Adrenal gland (tissue), 5 donors: Measurements from ENCODE around the gene GLT6D1.

Source experiments
- CTCF ChIP-seq, 6 experiments: fragments of 450-650 bp in 4 of 6; fragments of 200-600 bp in 2 of 6; sonication (generic) in 1 of 6; IDR thresholded peaks; 1 replicate in 5 of 6; 2 replicates in 1 of 6; pipeline versions ENCODE4 v1.5.1 to v1.8.0; 2016 to 2021; ENCODE audit warnings: antibody characterized with exemption in 6 of 6, mild to moderate bottlenecking in 2 of 6, moderate library complexity in 1 of 6
- POLR2A ChIP-seq, 2 donors: fragments of 450-650 bp; IDR thresholded peaks; one replicate each; pipeline ENCODE4 v1.6.1; 2017; ENCODE audit warnings: antibody characterized with exemption in 2 of 2, mild to moderate bottlenecking in 2 of 2, moderate library complexity in 1 of 2
- donor health status: DM: no; HTN: no; CAD: no.

- no peak for TF ChIP-seq POLR2A (IDR thresholded peaks at IDR 0.05)
- TF ChIP-seq CTCF (IDR thresholded peaks at IDR 0.05), result no peak
Measured at GRCh38 chr9:135614821-135615665, 24.3 kb downstream of the GLT6D1 start.
